Stimulated activated CD4-positive, alpha-beta T cell treated with anti-CD3 and anti-CD28 coated beads, Interleukin-1b, Interleukin-23, amount 100 ng/mL, for 48 hours (primary cell): ENCODE data around the gene SLC15A3.

Experiments used
- DNase-seq: peaks from one replicate; pipeline ENCODE4 v3.0.0-alpha.2; 2020

SLC15A3 gene

DNA sequence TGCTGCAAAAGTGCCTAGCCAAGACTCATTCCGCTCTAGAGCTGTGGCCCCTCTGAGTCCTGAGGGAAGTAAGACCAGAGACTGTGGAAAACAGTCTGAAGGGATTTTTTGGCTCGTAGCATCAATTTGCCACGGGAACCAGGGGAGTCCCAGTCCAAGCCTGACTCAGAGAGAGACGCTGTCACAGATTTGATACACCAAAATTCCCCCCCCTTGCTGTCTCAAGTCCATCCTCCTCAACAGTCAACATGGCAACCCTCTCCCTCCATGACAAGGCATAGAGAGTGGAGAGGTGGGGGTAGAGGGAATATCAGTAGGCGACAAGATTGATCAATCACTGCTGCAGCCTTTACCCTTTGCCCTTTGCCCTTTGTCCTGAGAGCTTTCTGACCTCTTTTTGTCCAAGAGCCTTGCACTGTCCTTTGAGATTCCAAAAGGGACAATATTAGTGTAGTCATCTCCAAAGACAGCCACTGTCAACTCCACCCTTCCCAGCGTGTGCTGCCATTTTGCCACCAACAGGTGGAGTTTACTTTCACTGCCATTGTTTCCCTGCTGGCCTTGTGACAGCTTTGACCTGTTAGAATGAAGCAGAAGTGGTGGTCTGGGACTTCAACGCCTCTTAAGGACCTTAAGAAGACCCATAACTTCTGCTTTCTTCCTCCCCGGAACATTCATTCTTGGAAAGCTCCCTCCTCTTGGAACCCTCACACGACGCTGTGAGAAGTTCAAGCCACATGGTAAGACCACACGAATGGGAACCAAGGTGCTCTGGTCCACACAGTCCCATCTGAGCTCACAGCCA, 7.3 kb downstream of the SLC15A3 start:
- DNase-seq = no peak

DNA sequence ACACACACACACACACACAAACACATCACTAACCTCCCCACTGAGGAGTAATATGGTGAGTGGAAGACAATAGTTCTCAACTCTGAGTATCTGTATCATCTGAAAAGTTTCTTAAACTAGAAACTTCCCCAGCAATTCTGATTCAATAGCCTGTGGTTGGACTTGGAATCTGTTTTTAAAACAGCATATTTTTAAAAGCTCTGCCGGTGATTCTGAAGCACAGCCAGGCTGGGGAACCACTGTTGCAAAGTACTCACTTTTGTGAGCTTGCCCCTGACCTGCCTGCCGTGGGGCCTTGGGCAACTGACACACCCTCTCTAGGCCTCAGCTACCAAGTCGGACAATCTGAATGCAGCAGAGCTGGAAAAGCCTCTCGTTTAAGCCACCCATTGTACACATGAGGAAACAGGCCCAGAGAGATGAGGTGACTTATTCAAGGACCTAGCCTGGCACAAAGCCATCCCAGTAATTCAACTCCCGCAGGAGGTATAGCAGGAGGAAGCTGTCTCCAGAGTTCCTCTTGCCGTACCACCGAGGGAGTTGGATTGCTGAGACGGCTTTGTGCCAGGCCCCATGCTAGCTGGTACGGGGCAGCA, 8.9 kb downstream of the SLC15A3 start:
- no peak for DNase-seq

DNA sequence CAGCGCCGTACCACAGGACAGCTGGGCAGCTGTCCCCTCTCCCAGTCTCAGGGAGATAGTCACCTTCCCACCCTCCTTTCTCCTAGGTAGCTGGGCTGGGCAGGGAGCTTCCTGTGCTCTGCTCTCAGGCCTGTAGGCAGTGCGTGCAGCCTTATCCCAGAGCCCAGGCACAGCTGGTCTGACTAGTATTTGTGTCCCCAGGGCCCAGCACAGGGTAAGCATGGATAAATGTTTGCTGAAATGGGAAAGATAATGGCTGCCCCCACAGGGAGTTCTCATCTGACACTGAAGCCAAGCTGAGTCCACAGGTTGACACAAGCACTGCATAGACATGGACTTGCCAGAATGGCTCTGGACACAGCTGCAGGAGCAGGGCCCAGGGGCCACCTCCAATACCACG, 9.8 kb downstream of the SLC15A3 start:
- DNase-seq = no peak

DNA sequence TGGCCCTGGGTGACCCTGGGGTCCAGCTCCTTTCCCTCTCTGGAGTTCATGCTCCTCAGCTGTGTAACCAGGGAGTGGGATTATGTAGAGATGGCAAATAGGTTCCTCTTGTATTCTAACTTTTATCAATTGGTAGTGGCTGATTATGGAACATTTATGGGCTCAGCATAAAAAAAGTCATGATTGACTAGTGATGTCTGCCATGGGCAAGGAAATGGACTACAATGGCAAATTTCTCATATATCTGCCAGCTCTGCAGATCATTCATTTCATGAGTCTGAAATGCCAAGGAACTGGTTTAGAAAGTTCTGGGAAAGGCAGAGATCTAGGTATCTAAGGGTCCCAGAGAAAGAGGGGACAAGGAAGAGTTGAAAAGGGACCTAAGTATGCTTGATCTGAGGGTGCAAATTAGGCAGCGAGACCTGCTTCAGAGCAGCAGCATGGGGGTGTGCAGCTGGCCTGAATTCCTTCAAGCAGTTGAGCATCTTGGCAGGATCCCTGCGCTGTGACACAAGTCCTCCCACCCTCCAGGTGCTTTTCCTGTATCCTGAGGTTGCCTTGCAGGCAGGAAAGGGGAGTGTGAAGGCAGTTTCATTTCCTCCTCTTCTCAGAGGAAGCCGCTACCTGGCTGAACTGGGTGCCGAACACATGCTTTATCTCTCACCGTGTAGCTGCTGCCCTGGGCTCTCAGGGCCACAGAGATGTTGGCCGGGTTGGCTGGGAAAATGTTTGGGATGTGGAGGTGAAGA, 10.4 kb downstream of the SLC15A3 start:
- DNase-seq = no peak

DNA sequence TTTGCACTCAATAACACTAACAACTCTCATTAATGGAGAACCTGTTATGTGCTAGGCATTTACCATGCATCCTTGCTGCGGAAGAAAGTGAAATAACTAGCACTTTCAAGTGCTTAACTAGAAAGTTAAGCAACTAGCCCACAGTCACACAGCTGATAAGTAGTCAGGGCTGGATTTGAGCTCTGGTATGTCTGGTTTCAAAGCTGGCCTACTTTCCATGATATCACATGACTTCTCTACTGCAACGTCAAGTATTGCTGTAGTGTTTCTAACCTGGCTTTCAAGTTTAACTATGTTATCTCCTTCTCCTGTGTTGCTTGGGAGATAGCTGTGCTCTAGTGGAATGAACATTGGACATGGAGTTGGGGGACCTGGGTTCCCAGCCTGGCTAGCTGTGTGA, 12.1 kb downstream of the SLC15A3 start:
- no peak for DNase-seq

DNA sequence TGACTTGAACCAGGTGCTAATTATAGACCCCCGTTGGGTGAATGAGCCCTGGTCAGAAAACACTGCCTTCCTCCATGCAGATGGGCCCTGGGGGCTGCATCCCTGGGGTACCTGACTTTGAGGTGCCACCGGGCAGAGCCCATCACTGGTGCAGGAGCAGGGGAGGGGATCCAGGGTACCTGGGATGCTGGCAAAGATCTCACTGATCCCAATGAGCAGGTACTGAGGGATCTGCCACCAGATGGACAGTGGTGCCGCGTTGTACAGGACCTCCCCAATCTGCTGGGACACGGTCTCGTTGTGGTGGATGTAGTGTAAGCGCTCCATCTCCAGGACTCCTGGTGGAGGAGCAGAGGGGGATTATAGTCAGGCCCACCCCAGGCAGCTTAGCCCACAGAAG, 12.7 kb downstream of the SLC15A3 start:
- no peak for DNase-seq

DNA sequence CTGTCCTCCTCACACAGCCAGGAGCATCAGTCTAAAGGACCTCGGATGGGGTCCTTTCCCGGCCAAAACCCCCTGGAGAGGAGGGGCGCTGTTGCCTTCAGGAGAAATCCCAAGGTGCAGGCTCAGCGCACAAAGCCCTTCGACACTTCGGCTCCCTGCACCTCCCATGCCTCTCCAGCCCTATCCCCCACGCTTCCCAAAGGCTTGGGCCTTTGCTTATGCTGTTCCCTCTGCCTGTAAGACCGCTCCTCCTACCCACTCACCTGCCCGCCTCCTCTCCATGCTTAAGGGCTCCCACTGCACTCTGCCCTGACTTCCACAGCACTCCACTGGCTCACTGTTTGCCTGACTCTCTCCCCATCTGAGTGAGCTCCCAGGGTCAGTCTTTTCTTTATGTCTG, 13.5 kb downstream of the SLC15A3 start:
- DNase-seq = no peak

DNA sequence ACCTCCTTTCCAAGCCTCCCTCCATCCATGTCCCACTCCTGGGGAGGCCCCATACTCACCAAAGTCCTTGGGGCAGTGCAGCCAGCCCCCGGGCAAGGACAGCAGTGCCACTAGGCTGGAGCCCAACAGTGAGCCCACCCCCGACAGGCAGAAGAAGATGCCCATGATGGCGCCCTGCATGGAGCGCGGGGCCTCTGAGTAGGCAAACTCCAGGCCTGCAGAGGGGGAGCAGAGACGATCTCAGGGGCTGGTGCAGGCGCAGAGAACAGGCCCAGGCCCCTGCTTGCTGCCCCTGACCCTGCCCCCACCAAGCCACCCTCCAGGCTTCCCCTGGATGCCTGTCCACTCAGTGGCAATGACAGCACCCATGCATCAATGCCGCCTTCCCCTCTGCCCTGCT, 14.2 kb downstream of the SLC15A3 start:
- DNase-seq = no peak

DNA sequence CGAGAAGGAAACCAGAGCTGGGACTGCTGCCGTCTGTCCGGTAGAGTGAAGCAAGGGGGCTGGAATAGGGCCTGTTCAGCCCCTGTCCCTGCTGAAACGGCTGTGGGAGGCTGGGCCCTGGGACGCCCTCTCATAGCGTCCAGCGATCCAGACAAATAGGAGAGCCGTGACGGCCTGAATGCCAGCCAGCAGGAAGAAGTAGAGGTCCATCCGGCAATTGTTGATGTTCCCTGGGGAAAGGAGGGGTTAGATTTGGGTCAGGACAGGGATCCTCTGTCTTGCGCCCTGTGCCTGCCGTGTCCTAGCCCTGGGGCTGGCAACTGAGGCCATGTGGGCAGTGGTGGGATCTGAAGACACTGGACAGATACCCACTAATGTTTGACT, 14.8 kb downstream of the SLC15A3 start:
- DNase-seq = no peak

DNA sequence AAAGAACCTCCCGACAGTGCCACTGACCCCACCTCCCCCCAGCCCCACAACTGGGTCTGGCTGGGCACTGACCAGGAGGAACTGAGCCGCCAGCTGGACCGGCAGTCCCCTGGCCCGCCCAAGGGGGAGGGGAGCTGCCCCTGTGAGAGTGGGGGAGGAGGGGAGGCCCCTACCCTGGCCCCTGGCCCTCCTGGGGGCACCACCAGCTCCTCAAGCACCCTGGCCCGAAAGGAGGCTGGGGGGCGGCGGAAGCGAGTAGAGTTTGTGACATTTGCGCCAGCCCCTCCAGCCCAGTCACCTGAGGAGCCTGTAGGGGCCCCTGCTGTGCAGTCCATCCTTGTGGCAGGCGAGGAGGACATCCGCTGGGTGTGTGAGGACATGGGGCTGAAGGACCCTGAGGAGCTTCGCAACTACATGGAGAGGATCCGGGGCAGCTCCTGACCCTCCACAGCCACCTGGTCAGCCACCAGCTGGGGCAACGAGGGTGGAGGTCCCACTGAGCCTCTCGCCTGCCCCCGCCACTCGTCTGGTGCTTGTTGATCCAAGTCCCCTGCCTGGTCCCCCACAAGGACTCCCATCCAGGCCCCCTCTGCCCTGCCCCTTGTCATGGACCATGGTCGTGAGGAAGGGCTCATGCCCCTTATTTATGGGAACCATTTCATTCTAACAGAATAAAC, 15.4 kb downstream of the SLC15A3 start:
- no peak for DNase-seq

DNA sequence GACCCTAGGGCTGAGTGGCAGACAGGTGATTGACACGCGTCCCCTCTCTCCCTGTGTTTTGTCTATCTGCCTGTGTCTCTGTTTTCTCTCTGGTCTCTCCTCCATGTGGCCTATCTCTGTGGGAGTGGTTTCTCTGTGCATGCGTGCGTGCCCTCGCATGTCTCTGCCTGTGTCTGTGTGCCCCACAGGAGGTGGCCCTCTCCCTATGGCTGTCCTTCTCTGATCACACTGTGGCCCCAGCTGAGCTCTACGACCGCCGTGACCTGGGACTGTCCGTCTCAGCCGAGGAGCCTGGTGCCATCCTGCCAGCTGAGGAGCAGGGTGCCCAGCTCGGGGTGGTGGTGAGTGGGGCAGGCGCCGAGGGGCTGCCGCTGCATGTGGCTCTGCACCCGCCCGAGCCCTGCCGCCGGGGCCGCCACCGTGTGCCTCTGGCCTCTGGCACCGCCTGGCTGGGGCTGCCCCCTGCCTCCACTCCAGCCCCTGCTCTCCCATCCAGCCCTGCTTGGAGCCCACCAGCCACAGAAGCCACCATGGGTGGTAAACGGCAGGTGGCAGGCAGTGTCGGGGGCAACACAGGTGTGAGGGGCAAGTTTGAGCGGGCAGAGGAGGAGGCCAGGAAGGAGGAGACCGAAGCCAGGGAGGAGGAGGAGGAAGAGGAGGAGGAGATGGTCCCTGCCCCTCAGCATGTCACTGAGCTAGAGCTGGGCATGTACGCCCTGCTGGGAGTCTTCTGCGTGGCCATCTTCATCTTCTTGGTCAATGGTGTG, 16.1 kb downstream of the SLC15A3 start:
- DNase-seq = no peak

DNA sequence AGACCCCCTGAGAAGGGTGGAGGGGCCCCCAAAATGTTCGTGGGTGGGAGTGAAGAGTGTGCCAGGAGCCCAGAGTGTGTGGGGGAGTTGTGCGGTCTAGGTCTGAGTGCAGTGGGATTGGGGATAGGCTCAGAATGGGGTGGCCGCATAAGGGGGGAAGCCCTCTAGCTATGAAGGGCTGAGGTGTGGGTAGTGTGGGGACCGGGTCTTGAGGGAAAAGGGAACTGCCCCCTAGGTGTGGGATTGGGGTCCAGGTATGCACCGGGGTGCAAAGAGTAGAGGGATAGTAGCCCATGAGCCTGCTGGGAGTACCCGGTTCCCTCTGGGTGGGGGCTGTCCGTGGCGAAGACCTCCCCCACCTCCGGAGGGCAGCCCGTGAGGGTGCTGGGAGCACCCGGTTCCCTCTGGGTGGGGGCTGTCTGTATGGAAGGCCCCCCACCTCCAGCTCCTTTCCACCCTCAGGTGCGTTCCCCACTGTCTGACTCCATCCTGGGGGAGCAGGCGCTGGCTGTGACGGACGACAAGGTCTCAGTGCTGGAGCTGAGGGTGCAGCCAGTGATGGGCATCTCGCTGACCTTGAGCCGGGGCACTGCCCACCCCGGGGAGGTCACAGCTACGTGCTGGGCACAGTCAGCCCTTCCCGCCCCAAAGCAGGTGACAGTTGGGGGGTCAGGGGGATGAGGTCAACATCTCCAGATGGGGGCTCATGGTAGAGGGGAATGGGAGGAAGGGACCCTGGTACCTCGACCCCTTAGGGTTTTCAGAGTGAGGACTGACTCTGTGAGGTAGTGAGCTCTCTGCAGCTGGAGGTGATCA, 17.0 kb downstream of the SLC15A3 start:
- DNase-seq = no peak

DNA sequence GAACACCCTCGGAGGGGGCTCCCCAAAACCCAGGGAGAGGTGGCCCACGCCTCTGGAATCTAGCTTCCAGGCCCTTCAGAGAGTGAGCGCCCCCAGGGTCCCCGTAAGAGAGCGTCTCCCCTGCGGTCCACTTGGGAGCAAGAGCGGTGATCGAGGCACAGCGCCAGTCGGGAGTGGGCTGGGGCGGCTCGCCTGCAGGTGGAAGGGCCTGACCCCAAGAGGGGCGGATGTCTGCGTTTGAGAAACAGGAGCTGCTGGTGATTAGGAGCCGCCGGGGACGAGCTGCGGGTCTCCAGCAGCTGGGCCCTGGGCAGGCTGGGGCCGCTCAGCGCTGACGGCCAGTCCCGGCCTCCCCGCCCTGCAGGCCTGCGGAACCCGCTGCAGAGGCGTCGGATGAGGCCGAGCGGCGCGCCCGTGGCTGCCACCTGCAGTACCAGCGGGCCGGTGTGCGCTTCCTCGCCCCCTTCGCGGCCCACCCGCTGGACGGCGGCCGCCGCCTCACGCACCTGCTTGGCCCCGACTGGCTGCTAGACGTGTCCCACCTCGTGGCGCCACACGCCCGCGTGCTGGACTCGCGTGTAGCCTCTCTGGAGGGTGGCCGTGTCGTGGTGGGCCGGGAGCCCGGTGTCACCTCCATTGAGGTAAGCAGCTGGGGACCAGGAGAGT, 17.7 kb downstream of the SLC15A3 start:
- DNase-seq = no peak

DNA sequence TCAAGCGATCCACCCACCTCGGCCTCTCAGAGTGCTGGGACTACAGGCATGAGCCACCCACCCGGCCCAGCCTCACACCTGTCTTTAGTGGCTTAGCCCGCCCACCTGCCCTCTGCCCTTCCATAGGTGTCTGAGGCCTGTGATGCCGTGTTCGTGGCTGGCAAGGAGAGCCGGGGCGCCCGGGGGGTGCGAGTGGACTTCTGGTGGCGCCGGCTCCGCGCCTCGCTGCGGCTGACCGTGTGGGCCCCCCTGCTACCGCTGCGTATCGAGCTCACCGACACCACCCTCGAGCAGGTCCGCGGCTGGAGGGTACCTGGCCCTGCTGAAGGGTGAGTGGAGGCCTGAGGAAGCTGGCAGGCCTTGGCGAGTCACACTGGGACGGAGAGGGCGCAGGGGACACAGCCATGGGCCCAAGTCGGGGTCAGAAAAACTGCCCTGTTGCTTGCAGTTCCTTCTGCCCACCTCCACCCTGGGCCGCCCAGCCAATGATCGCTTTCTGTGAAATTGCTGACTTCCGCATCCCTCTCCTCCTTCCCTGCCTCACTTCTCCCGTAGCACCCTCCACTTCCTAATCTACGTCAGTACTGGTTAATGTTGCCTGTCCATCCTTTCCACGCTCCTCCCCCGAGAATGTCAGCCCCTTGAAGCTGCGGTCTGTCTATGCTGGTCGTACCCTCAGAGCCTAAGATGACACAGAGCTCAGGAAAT, 18.4 kb downstream of the SLC15A3 start:
- no peak for DNase-seq

DNA sequence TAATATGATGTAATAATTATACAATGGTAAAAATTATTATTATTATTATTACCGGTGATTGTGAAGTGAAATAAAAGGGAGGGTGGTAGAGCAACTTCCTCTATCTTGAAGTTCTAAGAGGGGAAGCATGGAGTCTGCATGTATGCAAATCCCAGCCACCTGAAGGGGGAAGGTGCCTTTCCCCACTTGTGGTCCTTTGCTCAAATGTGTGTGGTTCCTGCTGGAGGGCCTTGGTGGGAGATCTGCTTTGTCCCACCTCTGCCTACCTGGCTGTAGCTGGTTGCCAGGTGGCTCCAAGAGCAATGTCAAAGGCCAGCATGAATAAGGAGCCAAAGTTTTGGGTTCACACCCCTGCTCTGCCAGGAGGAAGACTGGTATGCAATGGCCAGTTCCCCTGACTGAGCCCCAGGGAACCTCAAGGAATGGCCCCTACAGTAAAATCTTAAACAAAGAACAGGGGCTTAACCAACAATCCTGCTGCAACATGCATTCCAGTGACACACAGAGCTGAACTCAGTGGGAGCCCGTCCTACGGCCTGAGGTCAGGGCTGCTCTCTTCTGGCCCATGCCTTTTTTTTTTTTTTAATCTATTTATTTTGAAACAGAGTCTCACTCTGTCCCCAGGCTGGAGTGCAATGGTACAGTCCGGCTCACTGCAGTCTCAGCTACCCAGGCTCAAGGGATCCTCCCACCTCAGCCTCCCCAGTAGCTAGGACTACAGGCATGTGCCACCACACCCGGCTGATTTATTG, 19.2 kb downstream of the SLC15A3 start:
- no peak for DNase-seq

DNA sequence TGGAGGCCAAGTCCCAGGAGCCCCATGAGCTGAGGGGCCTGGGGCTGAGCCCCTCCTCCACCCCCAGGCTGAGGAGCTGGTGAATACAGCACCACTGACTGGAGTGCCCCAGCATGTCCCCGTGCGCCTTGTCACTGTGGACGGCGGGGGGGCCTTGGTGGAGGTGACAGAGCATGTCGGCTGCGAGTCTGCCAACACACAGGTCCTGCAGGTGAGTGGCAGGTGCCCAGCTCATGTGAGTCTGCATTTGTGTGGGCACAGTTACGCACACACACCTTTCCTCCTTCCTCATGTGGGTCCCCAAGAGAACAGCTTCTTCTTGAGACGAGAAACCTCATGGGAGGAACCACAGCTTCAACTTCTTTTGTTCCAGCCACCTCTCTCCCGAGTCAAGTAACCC, 20.1 kb downstream of the SLC15A3 start:
- no peak for DNase-seq

DNA sequence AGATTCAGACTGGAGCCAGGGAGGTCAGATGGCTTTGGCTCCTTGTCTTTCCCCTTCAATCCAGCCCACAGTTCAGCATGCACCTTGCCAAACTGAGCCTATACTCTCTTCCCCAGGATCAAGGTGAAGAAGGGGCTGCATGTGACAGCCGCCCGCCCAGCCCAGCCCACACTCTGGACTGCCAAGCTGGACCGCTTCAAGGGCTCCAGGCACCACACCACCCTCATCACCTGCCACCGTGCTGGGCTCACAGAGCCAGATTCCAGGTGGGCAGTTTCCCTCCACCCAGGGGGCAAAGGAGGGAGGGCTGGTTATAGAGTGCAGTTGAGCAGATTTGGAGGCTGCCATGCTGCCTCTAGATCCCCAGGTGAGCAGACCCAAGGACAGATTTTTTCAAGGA, 21.6 kb downstream of the SLC15A3 start:
- DNase-seq = no peak

DNA sequence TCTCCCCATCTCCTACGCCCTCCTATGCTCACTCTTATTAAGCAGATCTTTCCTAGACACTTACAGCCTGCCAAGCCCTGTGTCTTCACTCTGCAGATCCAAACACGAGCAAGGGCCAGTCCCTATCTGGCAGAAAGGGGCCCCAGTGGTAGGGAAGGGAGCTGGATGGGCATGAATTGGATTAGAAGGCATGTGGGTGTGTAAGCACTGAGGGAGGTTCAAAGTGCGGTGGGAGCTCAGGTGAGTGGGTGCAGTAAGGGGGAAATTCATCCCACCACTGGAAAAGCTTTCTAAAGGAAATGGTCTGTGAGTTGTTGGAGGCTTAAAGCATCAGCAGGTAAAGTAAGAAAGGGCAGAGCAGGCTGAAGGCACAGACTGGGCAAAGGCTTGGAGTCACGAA, 22.2 kb downstream of the SLC15A3 start:
- no peak for DNase-seq

DNA sequence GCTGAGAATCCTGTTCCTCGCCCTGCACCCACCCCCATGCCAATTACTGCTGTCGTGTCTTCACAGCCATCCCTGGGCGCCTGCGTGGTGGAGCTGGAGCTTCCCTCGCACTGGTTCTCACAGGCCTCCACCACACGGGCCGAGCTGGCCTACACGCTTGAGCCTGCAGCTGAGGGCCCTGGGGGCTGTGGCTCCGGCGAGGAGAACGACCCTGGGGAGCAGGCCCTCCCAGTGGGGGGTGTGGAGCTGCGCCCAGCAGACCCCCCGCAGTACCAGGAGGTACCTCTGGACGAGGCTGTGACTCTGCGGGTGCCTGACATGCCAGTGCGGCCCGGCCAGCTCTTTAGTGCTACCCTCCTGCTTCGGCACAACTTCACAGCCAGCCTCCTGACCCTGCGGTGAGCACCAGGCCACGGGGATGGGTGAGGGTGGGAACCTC, 23.4 kb downstream of the SLC15A3 start:
- DNase-seq = no peak

DNA sequence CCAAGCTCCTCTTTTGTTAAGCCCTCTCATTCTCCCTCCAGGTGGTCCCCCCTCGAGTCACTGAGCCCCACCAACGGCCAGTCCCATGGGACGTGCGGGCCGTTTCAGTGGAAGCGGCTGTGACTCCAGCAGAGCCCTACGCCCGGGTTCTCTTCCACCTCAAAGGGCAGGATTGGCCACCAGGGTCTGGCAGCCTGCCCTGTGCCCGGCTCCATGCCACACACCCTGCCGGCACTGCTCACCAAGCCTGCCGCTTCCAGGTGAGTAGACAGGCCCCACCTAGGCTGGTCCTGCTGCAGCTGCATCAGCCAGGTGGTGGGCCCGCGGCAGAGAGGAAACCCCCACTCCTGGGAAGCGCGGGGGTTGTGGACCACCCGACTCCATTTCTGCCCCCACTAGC, 24.4 kb downstream of the SLC15A3 start:
- DNase-seq = no peak
